Glutamatergic neuron (in vitro differentiated cells): ENCODE results near the gene HOXA13. TPM values are rescaled to one million over a fixed set of nuclear protein-coding genes. Genes with fewer than 3 reads are reported as not detected.

Experiments used
- DNase-seq: peaks from one replicate; pipeline ENCODE4 v3.0.0; 2022
- H3K27ac Mint-ChIP-seq: one replicate; pipeline ENCODE4 v1.8.0; 2020; ENCODE audit warnings: mild to moderate bottlenecking, mixed read lengths, inconsistent platforms; ENCODE audit not compliant: unreplicated experiment
- H3K27me3 Mint-ChIP-seq: one replicate; pipeline ENCODE4 v1.8.0; 2020; ENCODE audit warnings: mild to moderate bottlenecking, moderate library complexity, mixed read lengths, inconsistent platforms; ENCODE audit not compliant: unreplicated experiment
- H3K36me3 Mint-ChIP-seq: one replicate; pipeline ENCODE4 v1.8.0; 2020; ENCODE audit warnings: mild to moderate bottlenecking, mixed read lengths, inconsistent platforms; ENCODE audit not compliant: unreplicated experiment
- H3K4me1 Mint-ChIP-seq: one replicate; pipeline ENCODE4 v1.8.0; 2020; ENCODE audit warnings: mild to moderate bottlenecking, low read depth, mixed read lengths, inconsistent platforms; ENCODE audit not compliant: unreplicated experiment
- H3K4me3 Mint-ChIP-seq: one replicate; pipeline ENCODE4 v1.8.0; 2020; ENCODE audit warnings: mild to moderate bottlenecking, mixed read lengths, inconsistent platforms; ENCODE audit not compliant: unreplicated experiment
- H3K9me3 Mint-ChIP-seq: one replicate; pipeline ENCODE4 v1.8.0; 2020; ENCODE audit warnings: mild to moderate bottlenecking, moderate library complexity, mixed read lengths, inconsistent platforms; ENCODE audit not compliant: unreplicated experiment
- total RNA-seq: library from RNA; stranded (reverse); fragmentation: NEBNext Ultra II Directional; extraction: Animal tissue kit (Norgen Biotek cat#: 25700); gene quantifications from one replicate; pipeline ENCODE4 v1.2.1, GENCODE V29; 2021; ENCODE audit not compliant: unreplicated experiment
- TF ChIP-seq, protein P1 (sequence below): fragments of 200-600 bp; sonication (generic); IDR thresholded peaks from one replicate; pipeline ENCODE4 v1.5.0; 2021; ENCODE audit not compliant: partially characterized antibody, unreplicated experiment

HOXA13 gene
- total RNA-seq, 1 donor from 2014 or later = not detected

DNA sequence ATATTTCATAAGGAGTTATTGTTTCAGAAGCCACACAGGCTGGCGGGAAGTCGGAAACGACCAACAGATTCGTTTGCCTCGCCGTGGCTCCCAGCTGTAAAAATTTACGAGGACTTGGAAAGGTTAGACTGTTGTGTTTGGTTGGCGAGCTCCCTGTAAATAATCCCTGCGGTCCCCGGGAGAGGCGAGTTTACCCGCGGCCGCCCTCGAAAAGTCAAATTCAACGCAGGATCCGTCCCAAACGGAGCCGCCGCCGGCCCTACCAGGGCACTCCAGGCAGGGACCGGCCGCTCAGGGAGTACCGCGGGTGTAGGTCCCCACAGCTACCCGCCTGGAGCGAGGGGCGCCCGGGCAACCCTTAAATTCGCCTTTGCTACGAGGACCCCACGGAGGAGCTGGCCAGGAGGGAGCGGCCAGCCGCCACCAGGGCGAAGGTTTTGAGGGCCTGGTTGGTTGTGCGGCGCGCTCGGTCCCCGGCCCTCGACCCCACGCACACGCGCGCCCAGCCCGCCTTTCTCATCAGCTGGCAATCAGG lies 33.8 kb downstream of the HOXA13 start:
- Mint-ChIP-seq H3K27me3 (peaks cover 44% of the 10 kb centered on the region), H3K4me3 (no peak overlapping the region), H3K36me3 (peaks cover 4% of the 10 kb centered on the region), H3K4me1 (peaks cover 2% of the 10 kb centered on the region), H3K9me3 (peaks cover 17% of the 10 kb centered on the region), H3K27ac (no peak overlapping the region)
- TF ChIP-seq, protein P1, sequence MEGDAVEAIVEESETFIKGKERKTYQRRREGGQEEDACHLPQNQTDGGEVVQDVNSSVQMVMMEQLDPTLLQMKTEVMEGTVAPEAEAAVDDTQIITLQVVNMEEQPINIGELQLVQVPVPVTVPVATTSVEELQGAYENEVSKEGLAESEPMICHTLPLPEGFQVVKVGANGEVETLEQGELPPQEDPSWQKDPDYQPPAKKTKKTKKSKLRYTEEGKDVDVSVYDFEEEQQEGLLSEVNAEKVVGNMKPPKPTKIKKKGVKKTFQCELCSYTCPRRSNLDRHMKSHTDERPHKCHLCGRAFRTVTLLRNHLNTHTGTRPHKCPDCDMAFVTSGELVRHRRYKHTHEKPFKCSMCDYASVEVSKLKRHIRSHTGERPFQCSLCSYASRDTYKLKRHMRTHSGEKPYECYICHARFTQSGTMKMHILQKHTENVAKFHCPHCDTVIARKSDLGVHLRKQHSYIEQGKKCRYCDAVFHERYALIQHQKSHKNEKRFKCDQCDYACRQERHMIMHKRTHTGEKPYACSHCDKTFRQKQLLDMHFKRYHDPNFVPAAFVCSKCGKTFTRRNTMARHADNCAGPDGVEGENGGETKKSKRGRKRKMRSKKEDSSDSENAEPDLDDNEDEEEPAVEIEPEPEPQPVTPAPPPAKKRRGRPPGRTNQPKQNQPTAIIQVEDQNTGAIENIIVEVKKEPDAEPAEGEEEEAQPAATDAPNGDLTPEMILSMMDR = no peak
- peak; percentile 25 for DNase-seq

- Mint-ChIP-seq H3K4me3 (peak within 1 kb of the TSS; percentile 34), H3K9me3 (peaks cover 16% of the 10 kb centered on the region), H3K4me1 (peaks cover 2% of the 10 kb centered on the region), H3K36me3 (no peaks in the 10 kb centered on the region), H3K27ac (no peak within 1 kb of the TSS), H3K27me3 (peaks cover 43% of the 10 kb centered on the region)
- TF ChIP-seq, protein P1 = no peak
- peak; percentile 11 for DNase-seq
Measured at GRCh38 chr7:27165089-27165995, 34.5 kb downstream of the HOXA13 start, which contains the start of gene HOXA9. TSS of gene HOXA9 (minus strand) at chr7:27165537. CDS start at chr7:27165457, 80 bp downstream.

DNA sequence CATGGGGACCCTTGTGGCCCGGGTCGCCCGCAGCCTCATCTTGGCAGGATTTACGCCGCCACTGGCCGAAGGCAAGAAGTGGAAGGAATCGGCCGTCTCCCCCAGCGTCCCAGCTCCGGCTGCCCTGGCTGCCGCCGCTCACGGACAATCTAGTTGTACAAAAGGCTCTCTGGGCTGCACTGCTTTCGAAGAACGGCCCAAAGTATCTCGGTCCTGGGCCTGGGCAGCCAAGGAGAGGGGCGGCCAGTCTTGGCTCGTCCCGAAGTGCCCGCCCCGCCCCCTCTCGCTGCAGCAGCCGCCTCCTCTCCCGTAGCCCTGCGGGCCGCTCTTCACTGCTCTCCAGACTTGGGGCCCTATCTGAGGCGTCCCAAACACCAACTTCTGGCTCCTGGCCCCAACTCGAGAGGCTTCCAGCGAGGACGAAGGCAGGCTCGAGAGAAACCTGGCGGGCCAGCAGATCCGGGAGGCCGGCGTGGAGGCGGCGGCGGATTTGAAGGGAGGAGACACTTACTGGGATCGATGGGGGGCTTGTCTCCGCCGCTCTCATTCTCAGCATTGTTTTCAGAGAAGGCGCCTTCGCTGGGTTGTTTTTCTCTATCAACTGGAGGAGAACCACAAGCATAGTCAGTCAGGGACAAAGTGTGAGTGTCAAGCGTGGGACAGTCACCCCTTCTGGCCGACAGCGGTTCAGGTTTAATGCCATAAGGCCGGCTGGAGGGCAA lies 35.4 kb downstream of the HOXA13 start:
- TF ChIP-seq, protein P1 = no peak
- Mint-ChIP-seq H3K4me3 (no peak overlapping the region), H3K36me3 (peaks cover 5% of the 10 kb centered on the region), H3K4me1 (peaks cover 2% of the 10 kb centered on the region), H3K27ac (no peak overlapping the region), H3K27me3 (peaks cover 46% of the 10 kb centered on the region), H3K9me3 (peaks cover 16% of the 10 kb centered on the region)
- DNase-seq = peak; percentile 68

DNA sequence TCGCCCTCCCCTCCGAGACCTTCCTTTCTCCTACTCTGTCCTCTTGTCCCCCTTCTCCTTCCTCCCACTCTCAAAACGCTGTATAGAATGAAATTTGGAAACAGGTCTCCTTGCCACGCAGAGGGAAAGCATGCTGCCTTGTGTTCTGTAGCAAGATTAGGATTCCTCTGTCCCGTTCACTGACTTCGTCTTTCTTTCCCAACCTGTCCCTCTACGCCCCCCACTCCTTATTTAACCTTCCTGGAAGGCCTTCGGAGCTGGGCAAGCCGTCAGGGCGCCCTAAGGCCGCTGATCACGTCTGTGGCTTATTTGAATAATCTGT lies 35.9 kb downstream of the HOXA13 start:
- TF ChIP-seq, protein P1 = no peak
- no peak overlapping the region for H3K4me3 Mint-ChIP-seq
- H3K27ac Mint-ChIP-seq = no peak overlapping the region
- peaks cover 6% of the 10 kb centered on the region for H3K36me3 Mint-ChIP-seq
- no peak for DNase-seq
- H3K9me3 Mint-ChIP-seq = peaks cover 16% of the 10 kb centered on the region
- H3K4me1 Mint-ChIP-seq = peaks cover 2% of the 10 kb centered on the region
- peaks cover 46% of the 10 kb centered on the region for H3K27me3 Mint-ChIP-seq
